Activated CD8-positive, alpha-beta memory T cell treated with anti-CD3 and anti-CD28 coated beads, Interleukin-2, amount 50 U/mL, for 4 hours (primary cell): Measurements from ENCODE around the gene KCTD15.

Experiments used
- DNase-seq: peaks from one replicate; pipeline ENCODE4 v3.0.0-alpha.2; 2020

Gene KCTD15

DNA sequence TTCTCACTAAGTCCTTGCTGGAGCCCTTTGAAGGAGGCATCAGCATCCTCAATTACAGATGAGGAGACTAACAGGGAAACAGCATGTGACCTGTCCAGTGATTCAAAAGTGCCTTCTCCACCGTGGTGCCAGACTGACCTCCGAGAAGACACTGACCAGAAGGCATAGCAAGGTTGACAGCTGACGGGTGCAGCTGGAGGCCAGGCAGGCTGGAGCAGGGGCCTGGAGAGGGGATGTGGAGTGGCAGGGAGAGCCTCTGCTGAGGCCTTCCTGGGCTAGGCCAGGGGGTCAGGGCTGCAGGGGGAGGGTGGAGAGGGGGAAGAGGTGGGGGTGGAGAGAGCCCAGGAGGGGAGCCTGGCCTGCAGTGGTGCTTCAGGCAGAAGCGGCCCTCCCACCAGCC, 66.3 kb downstream of the KCTD15 start:
- no peak for DNase-seq

GRCh38 chr19:33863436-33863835, 66.8 kb downstream of the KCTD15 start:
- no peak for DNase-seq

GRCh38 chr19:33864311-33864850, 67.7 kb downstream of the KCTD15 start:
- no peak for DNase-seq

- DNase-seq: no peak
These were observed 68.6 kb downstream of the KCTD15 start for GRCh38 chr19:33865306-33865705.
